GM18909 (cell line): ENCODE measurements around the gene CYTH4.

ENCODE experiments used
- ATAC-seq: cut with Tn5 transposase; IDR thresholded peaks from one replicate; pipeline ENCODE4 v1.9.1; 2021; ENCODE audit warnings: mild to moderate bottlenecking; ENCODE audit not compliant: unreplicated experiment, poor library complexity

CYTH4 gene

GRCh38 chr22:37269936-37270678 lies 12.2 kb upstream of the CYTH4 start:
- ATAC-seq: no peak

- ATAC-seq: no peak
Observed at GRCh38 chr22:37270928-37271650, 11.2 kb upstream of the CYTH4 start.

GRCh38 chr22:37273126-37273845 lies 9.0 kb upstream of the CYTH4 start:
- ATAC-seq: no peak

GRCh38 chr22:37273846-37274225 lies 8.5 kb upstream of the CYTH4 start:
- no peak for ATAC-seq

GRCh38 chr22:37274380-37274862 lies 7.9 kb upstream of the CYTH4 start:
- peak; percentile 60 for ATAC-seq

GRCh38 chr22:37275134-37275533 lies 7.2 kb upstream of the CYTH4 start:
- no peak for ATAC-seq

GRCh38 chr22:37275622-37276021 lies 6.7 kb upstream of the CYTH4 start:
- ATAC-seq: no peak

GRCh38 chr22:37276776-37277175 lies 5.5 kb upstream of the CYTH4 start:
- no peak for ATAC-seq

GRCh38 chr22:37277384-37277783 lies 4.9 kb upstream of the CYTH4 start:
- no peak for ATAC-seq

- no peak for ATAC-seq
Observed at GRCh38 chr22:37278261-37278660, 4.0 kb upstream of the CYTH4 start.

- no peak for ATAC-seq
Observed at GRCh38 chr22:37279331-37280181, 2.8 kb upstream of the CYTH4 start.

- no peak for ATAC-seq
Observed at GRCh38 chr22:37280718-37281117, 1.6 kb upstream of the CYTH4 start.

- ATAC-seq: no peak
Observed at GRCh38 chr22:37281195-37281594, 1.1 kb upstream of the CYTH4 start.

GRCh38 chr22:37281646-37282384 lies 493 bp upstream of the CYTH4 start:
- ATAC-seq: no peak

GRCh38 chr22:37283393-37283937 lies 1.2 kb downstream of the CYTH4 start:
- ATAC-seq: no peak

- ATAC-seq: no peak
Observed at GRCh38 chr22:37284126-37284804, 2.0 kb downstream of the CYTH4 start.

- ATAC-seq: no peak
Observed at GRCh38 chr22:37284805-37285355, 2.6 kb downstream of the CYTH4 start.

GRCh38 chr22:37285937-37286336 lies 3.6 kb downstream of the CYTH4 start:
- ATAC-seq: no peak
